Measurements from ENCODE around the gene UTP4.

- peak; percentile 63 for TF ChIP-seq POLR2A (IDR thresholded peaks at IDR 0.05; ENCODE audit: low read length)
- no peak for TF ChIP-seq GATA1 (IDR thresholded peaks at IDR 0.05; ENCODE audit: low read depth, low read length)
Observed at GRCh38 chr16:69132424-69133252, at the start of gene UTP4, which contains the start of gene CHTF8.

All from erythroblast (primary cell).